K562 (cell line): Measurements from ENCODE around the gene DNAJB11. TPM values are rescaled to one million over a fixed set of nuclear protein-coding genes. Genes with fewer than 3 reads are reported as not detected.

ENCODE experiments used
- ERF ChIP-seq: fragments of 450-650 bp; formaldehyde crosslinking; IDR thresholded peaks from 2 replicates; pipeline ENCODE4 v1.4.0; 2020; ENCODE audit warnings: mild to moderate bottlenecking, mixed read lengths
- HCFC1 ChIP-seq: IDR thresholded peaks from 2 replicates; pipeline ENCODE4 v1.6.1; 2012; ENCODE audit warnings: low read depth, low read length, improper control_type of control experiment
- JUND ChIP-seq, 2 experiments: IDR thresholded peaks; 2 replicates in 1 of 2; 3 replicates in 1 of 2; pipeline ENCODE4 v1.6.1; 2011; ENCODE audit warnings: borderline replicate concordance in 2 of 2, low read depth in 2 of 2, low read length in 2 of 2, improper control_type of control experiment in 1 of 2, missing biosample characterization in 1 of 2, missing genetic modification characterization in 1 of 2, missing genetic modification reagents in 1 of 2
- NR2C1 ChIP-seq, 2 experiments: fragments of 450-650 bp; IDR thresholded peaks; 2 replicates each; pipeline ENCODE4 v1.6.1; 2017; ENCODE audit warnings: mild to moderate bottlenecking in 2 of 2, antibody characterized with exemption in 1 of 2, inconsistent platforms in 1 of 2, missing compliant biosample characterization in 1 of 2, missing genetic modification characterization in 1 of 2
- POLR3G ChIP-seq: IDR thresholded peaks from 2 replicates; pipeline ENCODE4 v1.6.1; 2011; ENCODE audit not compliant: insufficient read length, insufficient replicate concordance; ENCODE audit errors: extremely low read depth
- RERE ChIP-seq: sonication (generic); formaldehyde crosslinking; IDR thresholded peaks from 2 replicates; pipeline ENCODE4 v1.8.0; 2023; ENCODE audit warnings: missing genetic modification reagents, mild to moderate bottlenecking, borderline replicate concordance
- TCFL5 ChIP-seq: fragments of 250-450 bp; sonication (Bioruptor Pico); conservative IDR thresholded peaks from 2 replicates; pipeline ENCODE4 v1.6.1; 2021; ENCODE audit warnings: mild to moderate bottlenecking, moderate library complexity, matching md5 sums
- ZFP36 ChIP-seq: fragments of 150-350 bp; IDR thresholded peaks from 2 replicates; pipeline ENCODE4 v1.6.1; 2018; ENCODE audit warnings: low read length, low read depth; ENCODE audit not compliant: partially characterized antibody
- ZNF121 ChIP-seq: sonication (generic); formaldehyde crosslinking; conservative IDR thresholded peaks from 2 replicates; pipeline ENCODE4 v1.8.0; 2022; ENCODE audit warnings: missing genetic modification reagents
- ZNF133 ChIP-seq: fragments of 250-450 bp; sonication (Bioruptor Pico); IDR thresholded peaks from 2 replicates; pipeline ENCODE4 v1.4.0; 2020; ENCODE audit warnings: mild to moderate bottlenecking
- ZNF583 ChIP-seq: fragments of 250-450 bp; sonication (Bioruptor Pico); IDR thresholded peaks from 2 replicates; pipeline ENCODE4 v1.4.0; 2020
- polyA plus RNA-seq, 8 experiments: library from polyadenylated mRNA; depleted of rRNA in 4 of 8; stranded (reverse) in 5 of 8; unstranded in 3 of 8; fragments of >200 nt; fragmentation: Nextera tagmentation in 2 of 8; fragmentation: Illumina TruSeq in 1 of 8; extraction: Ambion mirVana in 2 of 8; extraction: Trizol in 1 of 8; gene quantifications; 2 replicates each; pipeline versions ENCODE4 v1.2.1 to v1.2.3, GENCODE V29; 2011 to 2014; ENCODE audit warnings: inconsistent platforms in 1 of 8, missing spikeins in 1 of 8
- total RNA-seq, 7 experiments: library from RNA; depleted of rRNA in 6 of 7; stranded (reverse); fragments of >200 nt in 6 of 7; fragmentation: Illumina TruSeq in 2 of 7; extraction: Trizol in 2 of 7; gene quantifications; 2 replicates each; pipeline versions ENCODE4 v1.2.1 to v1.2.3, GENCODE V29; 2011 to 2021; ENCODE audit warnings: low replicate concordance in 1 of 7
- TF ChIP-seq, protein P1 (sequence below): fragments of 250-450 bp; sonication (Bioruptor Pico); IDR thresholded peaks from 2 replicates; pipeline ENCODE4 v1.8.0; 2021; ENCODE audit warnings: mild to moderate bottlenecking, moderate library complexity
- TF ChIP-seq, protein P2 (sequence below): sonication (generic); formaldehyde crosslinking; IDR thresholded peaks from 2 replicates; pipeline ENCODE4 v1.8.0; 2023; ENCODE audit warnings: mild to moderate bottlenecking, missing genetic modification reagents
- TF ChIP-seq, protein P3 (sequence below), 2 experiments: fragments of 450-650 bp in 1 of 2; IDR thresholded peaks; 2 replicates each; pipeline ENCODE4 v1.6.1; 2011 to 2017; ENCODE audit warnings: low read depth in 2 of 2, antibody characterized with exemption in 1 of 2, borderline replicate concordance in 1 of 2, low read length in 1 of 2, mild to moderate bottlenecking in 1 of 2, mixed read lengths in 1 of 2; ENCODE audit not compliant: control insufficient read depth in 1 of 2

DNAJB11 gene
- total and polyA plus RNA-seq, 9 of the 15 experiments (the other 6 are each of a cell fraction or from before 2014, with no cell fraction given): 14.8 to 74.7 (median 63.8) TPM

DNA sequence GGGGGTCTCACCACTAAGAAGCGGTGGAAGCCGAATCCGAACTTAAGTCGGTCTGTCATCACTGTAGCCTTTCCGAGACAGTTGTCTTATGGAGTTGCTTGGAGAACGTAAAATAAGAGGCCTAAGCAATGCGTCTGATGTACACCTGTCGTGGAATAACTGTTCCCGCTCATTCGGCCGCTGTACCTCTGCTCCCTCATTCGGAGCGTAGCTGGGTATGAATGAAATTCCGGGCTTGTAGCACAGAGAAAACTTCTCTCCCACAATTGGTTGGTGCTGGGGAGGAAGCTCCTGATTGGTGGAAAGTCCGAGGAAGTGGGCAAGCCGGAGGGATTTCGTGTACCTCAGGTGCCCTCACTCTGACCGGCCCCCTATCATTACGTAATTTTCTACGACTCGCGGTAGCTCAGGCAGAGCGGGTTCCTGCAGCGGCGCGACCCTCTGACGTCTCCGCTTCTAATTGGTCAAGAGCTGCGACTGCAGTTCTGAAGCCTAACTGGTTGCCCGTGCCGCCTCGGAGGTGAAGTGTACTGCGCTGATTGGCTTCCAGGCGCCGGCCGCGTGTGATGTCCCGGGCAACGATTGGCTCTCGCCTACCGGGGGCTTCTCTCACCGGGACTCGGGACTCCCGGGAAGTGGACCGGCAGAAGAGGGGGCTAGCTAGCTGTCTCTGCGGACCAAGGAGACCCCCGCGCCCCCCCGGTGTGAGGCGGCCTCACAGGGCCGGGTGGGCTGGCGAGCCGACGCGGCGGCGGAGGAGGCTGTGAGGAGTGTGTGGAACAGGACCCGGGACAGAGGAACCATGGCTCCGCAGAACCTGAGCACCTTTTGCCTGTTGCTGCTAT, at the start of gene DNAJB11 (continued):
- TF ChIP-seq, protein P1, sequence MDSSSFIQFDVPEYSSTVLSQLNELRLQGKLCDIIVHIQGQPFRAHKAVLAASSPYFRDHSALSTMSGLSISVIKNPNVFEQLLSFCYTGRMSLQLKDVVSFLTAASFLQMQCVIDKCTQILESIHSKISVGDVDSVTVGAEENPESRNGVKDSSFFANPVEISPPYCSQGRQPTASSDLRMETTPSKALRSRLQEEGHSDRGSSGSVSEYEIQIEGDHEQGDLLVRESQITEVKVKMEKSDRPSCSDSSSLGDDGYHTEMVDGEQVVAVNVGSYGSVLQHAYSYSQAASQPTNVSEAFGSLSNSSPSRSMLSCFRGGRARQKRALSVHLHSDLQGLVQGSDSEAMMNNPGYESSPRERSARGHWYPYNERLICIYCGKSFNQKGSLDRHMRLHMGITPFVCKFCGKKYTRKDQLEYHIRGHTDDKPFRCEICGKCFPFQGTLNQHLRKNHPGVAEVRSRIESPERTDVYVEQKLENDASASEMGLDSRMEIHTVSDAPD (CRISPR knock-in tag): no peak
- TF ChIP-seq, protein P2, sequence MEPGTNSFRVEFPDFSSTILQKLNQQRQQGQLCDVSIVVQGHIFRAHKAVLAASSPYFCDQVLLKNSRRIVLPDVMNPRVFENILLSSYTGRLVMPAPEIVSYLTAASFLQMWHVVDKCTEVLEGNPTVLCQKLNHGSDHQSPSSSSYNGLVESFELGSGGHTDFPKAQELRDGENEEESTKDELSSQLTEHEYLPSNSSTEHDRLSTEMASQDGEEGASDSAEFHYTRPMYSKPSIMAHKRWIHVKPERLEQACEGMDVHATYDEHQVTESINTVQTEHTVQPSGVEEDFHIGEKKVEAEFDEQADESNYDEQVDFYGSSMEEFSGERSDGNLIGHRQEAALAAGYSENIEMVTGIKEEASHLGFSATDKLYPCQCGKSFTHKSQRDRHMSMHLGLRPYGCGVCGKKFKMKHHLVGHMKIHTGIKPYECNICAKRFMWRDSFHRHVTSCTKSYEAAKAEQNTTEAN: peak; percentile 25; the same call in 1 of the 2 replicates
- peak; percentile 81 for TF ChIP-seq JUND (IDR thresholded peaks at IDR 0.05; ENCODE audit: borderline replicate concordance, low read depth, low read length)
- TF ChIP-seq JUND (tag; IDR thresholded peaks at IDR 0.05; ENCODE audit: borderline replicate concordance, low read depth, low read length): peak; percentile 63; the same call in 1 of the 3 replicates
- no peak for TF ChIP-seq POLR3G
- TF ChIP-seq HCFC1: peak; percentile 84
- no peak for TF ChIP-seq ZNF121 (CRISPR knock-in tag)
- no peak for TF ChIP-seq ZFP36
- TF ChIP-seq, protein P3, sequence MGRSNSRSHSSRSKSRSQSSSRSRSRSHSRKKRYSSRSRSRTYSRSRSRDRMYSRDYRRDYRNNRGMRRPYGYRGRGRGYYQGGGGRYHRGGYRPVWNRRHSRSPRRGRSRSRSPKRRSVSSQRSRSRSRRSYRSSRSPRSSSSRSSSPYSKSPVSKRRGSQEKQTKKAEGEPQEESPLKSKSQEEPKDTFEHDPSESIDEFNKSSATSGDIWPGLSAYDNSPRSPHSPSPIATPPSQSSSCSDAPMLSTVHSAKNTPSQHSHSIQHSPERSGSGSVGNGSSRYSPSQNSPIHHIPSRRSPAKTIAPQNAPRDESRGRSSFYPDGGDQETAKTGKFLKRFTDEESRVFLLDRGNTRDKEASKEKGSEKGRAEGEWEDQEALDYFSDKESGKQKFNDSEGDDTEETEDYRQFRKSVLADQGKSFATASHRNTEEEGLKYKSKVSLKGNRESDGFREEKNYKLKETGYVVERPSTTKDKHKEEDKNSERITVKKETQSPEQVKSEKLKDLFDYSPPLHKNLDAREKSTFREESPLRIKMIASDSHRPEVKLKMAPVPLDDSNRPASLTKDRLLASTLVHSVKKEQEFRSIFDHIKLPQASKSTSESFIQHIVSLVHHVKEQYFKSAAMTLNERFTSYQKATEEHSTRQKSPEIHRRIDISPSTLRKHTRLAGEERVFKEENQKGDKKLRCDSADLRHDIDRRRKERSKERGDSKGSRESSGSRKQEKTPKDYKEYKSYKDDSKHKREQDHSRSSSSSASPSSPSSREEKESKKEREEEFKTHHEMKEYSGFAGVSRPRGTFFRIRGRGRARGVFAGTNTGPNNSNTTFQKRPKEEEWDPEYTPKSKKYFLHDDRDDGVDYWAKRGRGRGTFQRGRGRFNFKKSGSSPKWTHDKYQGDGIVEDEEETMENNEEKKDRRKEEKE (IDR thresholded peaks at IDR 0.05; ENCODE audit: borderline replicate concordance in 1 of 2, control insufficient read depth in 1 of 2, low read depth in 2 of 2, low read length in 1 of 2): no peak
- TF ChIP-seq ZNF133 (CRISPR knock-in tag): no peak
- no peak for TF ChIP-seq ZNF583 (CRISPR knock-in tag)
- no peak for TF ChIP-seq RERE (CRISPR knock-in tag)
- no peak for TF ChIP-seq ERF
- TF ChIP-seq TCFL5 (CRISPR knock-in tag): no peak
- TF ChIP-seq NR2C1 (IDR thresholded peaks at IDR 0.05): no peak
- no peak for TF ChIP-seq NR2C1 (tag; IDR thresholded peaks at IDR 0.05)
